ENCODE data around the gene APLN.

The APLN gene

GRCh38 chrX:129693354-129693753, 38.6 kb upstream of the APLN start:
- Histone ChIP-seq H3K4me3 (ENCODE audit: low read depth in 1 of 2, low read length in 2 of 2) (no peak overlapping the region), H3K27ac (ENCODE audit: low read depth, low read length) (no peak overlapping the region), H3K9ac (ENCODE audit: low read depth in 1 of 2, low read length in 2 of 2) (no peak overlapping the region), H3K27me3 (ENCODE audit: control insufficient read depth in 1 of 2, insufficient read depth in 2 of 2, low read length in 2 of 2) (no peaks in the 10 kb centered on the region), H3K4me1 (ENCODE audit: control insufficient read depth in 1 of 2, insufficient read depth in 2 of 2, low read length in 2 of 2) (no peaks in the 10 kb centered on the region), H3K9me3 (ENCODE audit: control insufficient read depth in 1 of 2, low read length in 2 of 2) (no peaks in the 10 kb centered on the region), H3K36me3 (ENCODE audit: control insufficient read depth in 1 of 2, insufficient read depth in 2 of 2, low read length in 2 of 2) (no peaks in the 10 kb centered on the region)

GRCh38 chrX:129690435-129690834, 35.7 kb upstream of the APLN start:
- Histone ChIP-seq H3K4me3 (ENCODE audit: low read depth in 1 of 2, low read length in 2 of 2) (no peak overlapping the region), H3K9me3 (ENCODE audit: control insufficient read depth in 1 of 2, low read length in 2 of 2) (no peaks in the 10 kb centered on the region), H3K27me3 (ENCODE audit: control insufficient read depth in 1 of 2, insufficient read depth in 2 of 2, low read length in 2 of 2) (no peaks in the 10 kb centered on the region), H3K9ac (ENCODE audit: low read depth in 1 of 2, low read length in 2 of 2) (no peak overlapping the region), H3K27ac (ENCODE audit: low read depth, low read length) (no peak overlapping the region), H3K36me3 (ENCODE audit: control insufficient read depth in 1 of 2, insufficient read depth in 2 of 2, low read length in 2 of 2) (no peaks in the 10 kb centered on the region), H3K4me1 (ENCODE audit: control insufficient read depth in 1 of 2, insufficient read depth in 2 of 2, low read length in 2 of 2) (no peaks in the 10 kb centered on the region)

GRCh38 chrX:129689796-129690195, 35.0 kb upstream of the APLN start:
- H3K4me3 ChIP-seq (ENCODE audit: low read depth in 1 of 2, low read length in 2 of 2): no peak overlapping the region
- H3K27me3 ChIP-seq (ENCODE audit: control insufficient read depth in 1 of 2, insufficient read depth in 2 of 2, low read length in 2 of 2): no peaks in the 10 kb centered on the region
- no peaks in the 10 kb centered on the region for H3K4me1 ChIP-seq (ENCODE audit: control insufficient read depth in 1 of 2, insufficient read depth in 2 of 2, low read length in 2 of 2)
- no peak overlapping the region for H3K9ac ChIP-seq (ENCODE audit: low read depth in 1 of 2, low read length in 2 of 2)
- no peaks in the 10 kb centered on the region for H3K36me3 ChIP-seq (ENCODE audit: control insufficient read depth in 1 of 2, insufficient read depth in 2 of 2, low read length in 2 of 2)
- no peaks in the 10 kb centered on the region for H3K9me3 ChIP-seq (ENCODE audit: control insufficient read depth in 1 of 2, low read length in 2 of 2)
- no peak overlapping the region for H3K27ac ChIP-seq (ENCODE audit: low read depth, low read length)

- H3K9me3 ChIP-seq (ENCODE audit: control insufficient read depth in 1 of 2, low read length in 2 of 2): no peaks in the 10 kb centered on the region
- no peaks in the 10 kb centered on the region for H3K36me3 ChIP-seq (ENCODE audit: control insufficient read depth in 1 of 2, insufficient read depth in 2 of 2, low read length in 2 of 2)
- no peaks in the 10 kb centered on the region for H3K27me3 ChIP-seq (ENCODE audit: control insufficient read depth in 1 of 2, insufficient read depth in 2 of 2, low read length in 2 of 2)
- no peaks in the 10 kb centered on the region for H3K4me1 ChIP-seq (ENCODE audit: control insufficient read depth in 1 of 2, insufficient read depth in 2 of 2, low read length in 2 of 2)
- no peak overlapping the region for H3K9ac ChIP-seq (ENCODE audit: low read depth in 1 of 2, low read length in 2 of 2)
- no peak overlapping the region for H3K27ac ChIP-seq (ENCODE audit: low read depth, low read length)
- no peak overlapping the region for H3K4me3 ChIP-seq (ENCODE audit: low read depth in 1 of 2, low read length in 2 of 2)
These were observed 33.3 kb upstream of the APLN start for GRCh38 chrX:129688097-129688496.

- H3K9ac ChIP-seq (ENCODE audit: low read depth in 1 of 2, low read length in 2 of 2): no peak overlapping the region
- H3K4me3 ChIP-seq (ENCODE audit: low read depth in 1 of 2, low read length in 2 of 2): no peak overlapping the region
- no peaks in the 10 kb centered on the region for H3K9me3 ChIP-seq (ENCODE audit: control insufficient read depth in 1 of 2, low read length in 2 of 2)
These were observed 31.7 kb upstream of the APLN start for GRCh38 chrX:129686422-129686948.

GRCh38 chrX:129682979-129683378, 28.2 kb upstream of the APLN start:
- Histone ChIP-seq H3K9ac (ENCODE audit: low read depth in 1 of 2, low read length in 2 of 2) (no peak overlapping the region), H3K9me3 (ENCODE audit: control insufficient read depth in 1 of 2, low read length in 2 of 2) (no peaks in the 10 kb centered on the region), H3K36me3 (ENCODE audit: control insufficient read depth in 1 of 2, insufficient read depth in 2 of 2, low read length in 2 of 2) (no peaks in the 10 kb centered on the region), H3K4me3 (ENCODE audit: low read depth in 1 of 2, low read length in 2 of 2) (no peak overlapping the region), H3K4me1 (ENCODE audit: control insufficient read depth in 1 of 2, insufficient read depth in 2 of 2, low read length in 2 of 2) (peaks cover 4 to 9% of the 10 kb centered on the region in 2 donors), H3K27ac (ENCODE audit: low read depth, low read length) (no peak overlapping the region), H3K27me3 (ENCODE audit: control insufficient read depth in 1 of 2, insufficient read depth in 2 of 2, low read length in 2 of 2) (no peaks in the 10 kb centered on the region)

More at GRCh38 chrX:129686422-129686948, 31.7 kb upstream of the APLN start:
- H3K4me1 ChIP-seq (ENCODE audit: control insufficient read depth in 1 of 2, insufficient read depth in 2 of 2, low read length in 2 of 2): no peaks in the 10 kb centered on the region
- no peaks in the 10 kb centered on the region for H3K27me3 ChIP-seq (ENCODE audit: control insufficient read depth in 1 of 2, insufficient read depth in 2 of 2, low read length in 2 of 2)
- no peak overlapping the region for H3K27ac ChIP-seq (ENCODE audit: low read depth, low read length)
- H3K36me3 ChIP-seq (ENCODE audit: control insufficient read depth in 1 of 2, insufficient read depth in 2 of 2, low read length in 2 of 2): no peaks in the 10 kb centered on the region

GRCh38 chrX:129679901-129680300, 25.1 kb upstream of the APLN start:
- no peak overlapping the region for H3K27ac ChIP-seq (ENCODE audit: low read depth, low read length)
- H3K9me3 ChIP-seq (ENCODE audit: control insufficient read depth in 1 of 2, low read length in 2 of 2): no peaks in the 10 kb centered on the region
- H3K36me3 ChIP-seq (ENCODE audit: control insufficient read depth in 1 of 2, insufficient read depth in 2 of 2, low read length in 2 of 2): no peaks in the 10 kb centered on the region
- peaks cover 10 to 14% of the 10 kb centered on the region in 2 donors for H3K4me1 ChIP-seq (ENCODE audit: control insufficient read depth in 1 of 2, insufficient read depth in 2 of 2, low read length in 2 of 2)
- H3K9ac ChIP-seq (ENCODE audit: low read depth in 1 of 2, low read length in 2 of 2): no peak overlapping the region
- no peak overlapping the region for H3K4me3 ChIP-seq (ENCODE audit: low read depth in 1 of 2, low read length in 2 of 2)
- H3K27me3 ChIP-seq (ENCODE audit: control insufficient read depth in 1 of 2, insufficient read depth in 2 of 2, low read length in 2 of 2): no peaks in the 10 kb centered on the region

- Histone ChIP-seq H3K36me3 (ENCODE audit: control insufficient read depth in 1 of 2, insufficient read depth in 2 of 2, low read length in 2 of 2) (no peaks in the 10 kb centered on the region), H3K9ac (ENCODE audit: low read depth in 1 of 2, low read length in 2 of 2) (peak overlapping the region; percentile 38 to 70), H3K4me3 (ENCODE audit: low read depth in 1 of 2, low read length in 2 of 2) (peak overlapping the region; percentile 55 to 60), H3K27ac (ENCODE audit: low read depth, low read length) (peak overlapping the region; percentile 62), H3K27me3 (ENCODE audit: control insufficient read depth in 1 of 2, insufficient read depth in 2 of 2, low read length in 2 of 2) (no peaks in the 10 kb centered on the region), H3K9me3 (ENCODE audit: control insufficient read depth in 1 of 2, low read length in 2 of 2) (no peaks in the 10 kb centered on the region), H3K4me1 (ENCODE audit: control insufficient read depth in 1 of 2, insufficient read depth in 2 of 2, low read length in 2 of 2) (peaks cover 10 to 14% of the 10 kb centered on the region in 2 donors)
These were observed 23.9 kb upstream of the APLN start for GRCh38 chrX:129678614-129679195.

GRCh38 chrX:129667412-129667811, 12.7 kb upstream of the APLN start:
- Histone ChIP-seq H3K9me3 (ENCODE audit: control insufficient read depth in 1 of 2, low read length in 2 of 2) (no peaks in the 10 kb centered on the region), H3K9ac (ENCODE audit: low read depth in 1 of 2, low read length in 2 of 2) (no peak overlapping the region), H3K27ac (ENCODE audit: low read depth, low read length) (no peak overlapping the region), H3K27me3 (ENCODE audit: control insufficient read depth in 1 of 2, insufficient read depth in 2 of 2, low read length in 2 of 2) (no peaks in the 10 kb centered on the region), H3K36me3 (ENCODE audit: control insufficient read depth in 1 of 2, insufficient read depth in 2 of 2, low read length in 2 of 2) (no peaks in the 10 kb centered on the region), H3K4me3 (ENCODE audit: low read depth in 1 of 2, low read length in 2 of 2) (no peak overlapping the region), H3K4me1 (ENCODE audit: control insufficient read depth in 1 of 2, insufficient read depth in 2 of 2, low read length in 2 of 2) (peaks cover 0 to 6% of the 10 kb centered on the region in 2 donors)

GRCh38 chrX:129665916-129666644, 11.3 kb upstream of the APLN start:
- Histone ChIP-seq H3K9ac (ENCODE audit: low read depth in 1 of 2, low read length in 2 of 2) (no peak overlapping the region), H3K27ac (ENCODE audit: low read depth, low read length) (no peak overlapping the region), H3K9me3 (ENCODE audit: control insufficient read depth in 1 of 2, low read length in 2 of 2) (no peaks in the 10 kb centered on the region), H3K36me3 (ENCODE audit: control insufficient read depth in 1 of 2, insufficient read depth in 2 of 2, low read length in 2 of 2) (no peaks in the 10 kb centered on the region), H3K4me3 (ENCODE audit: low read depth in 1 of 2, low read length in 2 of 2) (no peak overlapping the region), H3K27me3 (ENCODE audit: control insufficient read depth in 1 of 2, insufficient read depth in 2 of 2, low read length in 2 of 2) (no peaks in the 10 kb centered on the region), H3K4me1 (ENCODE audit: control insufficient read depth in 1 of 2, insufficient read depth in 2 of 2, low read length in 2 of 2) (peaks cover 0 to 6% of the 10 kb centered on the region in 2 donors)

All from duodenal mucosa (tissue), 2 donors.